ENCODE results near the gene GLRX5. TPM values are rescaled to one million over a fixed set of nuclear protein-coding genes. Genes with fewer than 3 reads are reported as not detected.
"Not testable (repeated sequence)": the region's sequence is repeated elsewhere in the genome, so short reads cannot be mapped to it uniquely, and the experiment has no call there.

Gene GLRX5
- polyA plus RNA-seq, 1 donor, result 77.7 TPM

GRCh38 chr14:95553141-95553540, 18.3 kb downstream of the GLRX5 start:
- DNase-seq, result no peak

GRCh38 chr14:95555053-95555452, 20.2 kb downstream of the GLRX5 start:
- no peak for DNase-seq

- DNase-seq, result no peak
These were observed 22.4 kb downstream of the GLRX5 start for GRCh38 chr14:95557291-95557690.

GRCh38 chr14:95557832-95558231, 23.0 kb downstream of the GLRX5 start:
- no peak for DNase-seq

GRCh38 chr14:95559203-95559602, 24.4 kb downstream of the GLRX5 start:
- no peak for DNase-seq

- DNase-seq, result peak; percentile 88
These were observed 26.2 kb downstream of the GLRX5 start for GRCh38 chr14:95561001-95561412.

- peak; percentile 21 for DNase-seq
These were observed 28.2 kb downstream of the GLRX5 start for GRCh38 chr14:95562892-95563685.

- no peak for DNase-seq
These were observed 29.2 kb downstream of the GLRX5 start for GRCh38 chr14:95564060-95564459.

- no peak for DNase-seq
These were observed 34.6 kb downstream of the GLRX5 start for GRCh38 chr14:95569440-95569839.

GRCh38 chr14:95573313-95573712, 38.5 kb downstream of the GLRX5 start:
- DNase-seq, result no peak

- DNase-seq, result no peak
These were observed 41.1 kb downstream of the GLRX5 start for GRCh38 chr14:95575840-95576473.

- no peak for DNase-seq
These were observed 42.4 kb downstream of the GLRX5 start for GRCh38 chr14:95577067-95577800.

GRCh38 chr14:95577870-95578269, 43.0 kb downstream of the GLRX5 start:
- no peak for DNase-seq

- not testable (repeated sequence) for DNase-seq
These were observed 49.2 kb downstream of the GLRX5 start for GRCh38 chr14:95583836-95584617.

GRCh38 chr14:95585953-95586620, 51.2 kb downstream of the GLRX5 start:
- no peak for DNase-seq

GRCh38 chr14:95591182-95591581, 56.3 kb downstream of the GLRX5 start:
- DNase-seq, result not testable (repeated sequence)

Other genes with a start within 250 kb of the GLRX5 start
- 32.8 TPM for gene CLMN, start 215.1 kb upstream of the GLRX5 start, polyA plus RNA-seq (ENCODE audit: insufficient read length)
- 2.5 TPM for gene SYNE3, start 18.4 kb upstream of the GLRX5 start, polyA plus RNA-seq (ENCODE audit: insufficient read length)
- gene TCL1B, start 151.4 kb downstream of the GLRX5 start, polyA plus RNA-seq (ENCODE audit: insufficient read length), result 0.60 TPM
- 0.68 TPM for gene TCL1A, start 179.1 kb downstream of the GLRX5 start, polyA plus RNA-seq (ENCODE audit: insufficient read length)